ENCODE data around the gene IDUA.
"Not testable (repeated sequence)": the region's sequence is repeated elsewhere in the genome, so short reads cannot be mapped to it uniquely, and the experiment has no call there.

IDUA gene

GRCh38 chr4:986879-987623 lies at the start of gene IDUA:
Gene IDUA (plus strand): TSS chr4:987044. CDS start chr4:987085, 41 bp downstream.
- Histone ChIP-seq H3K36me3 (peaks cover 0 to 33% (median 18%) of the 10 kb centered on the region in 3 donors), H3K4me3 (peak within 1 kb of the TSS; percentile 61 to 70), H3K9me3 (no peaks in the 10 kb centered on the region), H3K27me3 (no peaks in the 10 kb centered on the region), H3K27ac (peak within 1 kb of the TSS; percentile 17 to 50), H3K4me1 (peaks cover 0 to 31% (median 21%) of the 10 kb centered on the region in 4 donors)
- TF ChIP-seq CTCF (IDR thresholded peaks at IDR 0.05), result peak in 1 of 2 experiments; percentile 34
- intact Hi-C loops (cut with DNase I; ENCODE audit: low total_unique reads), result no loop called here
- DNase-seq, result peak; percentile 71 to 87

- H3K4me1 ChIP-seq, H3K27me3 ChIP-seq, H3K4me3 ChIP-seq, H3K27ac ChIP-seq, H3K36me3 ChIP-seq, DNase-seq, H3K9me3 ChIP-seq: not testable (repeated sequence)
- intact Hi-C loops (cut with DNase I; ENCODE audit: low total_unique reads), result loop anchor here (10.0 kb wide), 1 partner anchor 155 kb away; no protein-coding TSS in a partner anchor
These were observed 47.3 kb upstream of the IDUA start for GRCh38 chr4:939508-939907.

- no peak overlapping the region for H3K27ac ChIP-seq
- no peaks in the 10 kb centered on the region for H3K36me3 ChIP-seq
- no peaks in the 10 kb centered on the region for H3K9me3 ChIP-seq
- H3K4me1 ChIP-seq, result peaks cover 0 to 4% (median 0%) of the 10 kb centered on the region in 4 donors
- H3K4me3 ChIP-seq, result no peak overlapping the region
- intact Hi-C loops (cut with DNase I; ENCODE audit: low total_unique reads), result no loop called here
- DNase-seq, result peak in 1 of 2 donors; percentile 37
- no peak for TF ChIP-seq CTCF (IDR thresholded peaks at IDR 0.05)
- H3K27me3 ChIP-seq, result no peaks in the 10 kb centered on the region
These were observed 41.4 kb upstream of the IDUA start for GRCh38 chr4:945274-946102.

- Histone ChIP-seq H3K27me3 (no peaks in the 10 kb centered on the region), H3K36me3 (peaks cover 0 to 2% (median under 1%) of the 10 kb centered on the region in 3 donors), H3K4me3 (no peak overlapping the region), H3K9me3 (no peaks in the 10 kb centered on the region), H3K4me1 (peaks cover 0 to 4% (median 0%) of the 10 kb centered on the region in 4 donors), H3K27ac (no peak overlapping the region)
- TF ChIP-seq CTCF (IDR thresholded peaks at IDR 0.05), result no peak
- intact Hi-C loops (cut with DNase I; ENCODE audit: low total_unique reads), result no loop called here
- no peak for DNase-seq
These were observed 40.8 kb upstream of the IDUA start for GRCh38 chr4:946103-946450.

GRCh38 chr4:946517-947471 lies 40.0 kb upstream of the IDUA start:
- DNase-seq, result peak in 1 of 2 donors; percentile 16
- no peaks in the 10 kb centered on the region for H3K9me3 ChIP-seq
- intact Hi-C loops (cut with DNase I; ENCODE audit: low total_unique reads), result no loop called here
- no peak overlapping the region for H3K27ac ChIP-seq
- H3K27me3 ChIP-seq, result no peaks in the 10 kb centered on the region
- H3K4me3 ChIP-seq, result no peak overlapping the region
- peaks cover 0 to 4% (median 0%) of the 10 kb centered on the region in 4 donors for H3K4me1 ChIP-seq
- H3K36me3 ChIP-seq, result peaks cover 0 to 9% (median 6%) of the 10 kb centered on the region in 3 donors
- TF ChIP-seq CTCF (IDR thresholded peaks at IDR 0.05), result no peak

All from tibial artery (tissue), 4 donors.